Fibroblast of pulmonary artery (primary cell): ENCODE results near the gene FAM184B.

Experiments used
- DNase-seq: peaks from one replicate; pipeline ENCODE4 v3.0.0-alpha.2; 2010; ENCODE audit warnings: low read depth
- H3K4me3 ChIP-seq: replicated peaks from 2 replicates; pipeline ENCODE4 v1.5.1; 2011; ENCODE audit warnings: low read depth, mild to moderate bottlenecking, control low read depth, low read length, moderate library complexity
- TF ChIP-seq, protein P1 (sequence below): IDR thresholded peaks from 2 replicates; pipeline ENCODE4 v1.5.1; 2011; ENCODE audit warnings: mild to moderate bottlenecking, control low read depth, low read length, inconsistent platforms; ENCODE audit errors: missing control alignments

FAM184B gene

GRCh38 chr4:17781300-17782287 lies at the start of gene FAM184B:
Gene FAM184B, minus strand, starts transcription at chr4:17781621. Its CDS starts 322 bp downstream, at chr4:17781299.
- no peak for DNase-seq
- H3K4me3 ChIP-seq = peak within 1 kb of the TSS; percentile 47
- TF ChIP-seq, protein P1, sequence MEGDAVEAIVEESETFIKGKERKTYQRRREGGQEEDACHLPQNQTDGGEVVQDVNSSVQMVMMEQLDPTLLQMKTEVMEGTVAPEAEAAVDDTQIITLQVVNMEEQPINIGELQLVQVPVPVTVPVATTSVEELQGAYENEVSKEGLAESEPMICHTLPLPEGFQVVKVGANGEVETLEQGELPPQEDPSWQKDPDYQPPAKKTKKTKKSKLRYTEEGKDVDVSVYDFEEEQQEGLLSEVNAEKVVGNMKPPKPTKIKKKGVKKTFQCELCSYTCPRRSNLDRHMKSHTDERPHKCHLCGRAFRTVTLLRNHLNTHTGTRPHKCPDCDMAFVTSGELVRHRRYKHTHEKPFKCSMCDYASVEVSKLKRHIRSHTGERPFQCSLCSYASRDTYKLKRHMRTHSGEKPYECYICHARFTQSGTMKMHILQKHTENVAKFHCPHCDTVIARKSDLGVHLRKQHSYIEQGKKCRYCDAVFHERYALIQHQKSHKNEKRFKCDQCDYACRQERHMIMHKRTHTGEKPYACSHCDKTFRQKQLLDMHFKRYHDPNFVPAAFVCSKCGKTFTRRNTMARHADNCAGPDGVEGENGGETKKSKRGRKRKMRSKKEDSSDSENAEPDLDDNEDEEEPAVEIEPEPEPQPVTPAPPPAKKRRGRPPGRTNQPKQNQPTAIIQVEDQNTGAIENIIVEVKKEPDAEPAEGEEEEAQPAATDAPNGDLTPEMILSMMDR = no peak

- no peak for DNase-seq
- TF ChIP-seq, protein P1 = no peak
- no peak overlapping the region for H3K4me3 ChIP-seq
These were observed 42.6 kb upstream of the FAM184B start for GRCh38 chr4:17823871-17824669.

DNA sequence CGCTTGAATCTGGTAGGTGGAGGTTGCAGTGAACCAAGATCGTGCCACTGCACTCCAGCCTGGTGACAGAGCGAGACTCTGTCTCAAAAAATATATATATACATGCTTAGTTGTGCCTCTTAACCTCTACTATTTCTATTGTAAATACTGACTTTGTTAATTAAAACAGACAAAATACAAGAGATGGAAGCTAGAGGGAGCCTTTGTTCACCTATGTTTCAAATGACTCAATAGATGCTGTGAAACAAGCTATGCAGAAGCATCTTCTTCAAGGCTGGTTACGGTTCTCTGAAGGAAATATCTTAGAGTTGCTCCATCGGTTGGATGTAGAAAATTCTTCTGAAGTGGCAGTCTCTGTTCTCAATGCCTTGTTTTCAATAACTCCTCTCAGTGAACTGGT lies 35.6 kb upstream of the FAM184B start:
- TF ChIP-seq, protein P1 = peak; percentile 61
- DNase-seq = peak; percentile 89
- H3K4me3 ChIP-seq = no peak overlapping the region

DNA sequence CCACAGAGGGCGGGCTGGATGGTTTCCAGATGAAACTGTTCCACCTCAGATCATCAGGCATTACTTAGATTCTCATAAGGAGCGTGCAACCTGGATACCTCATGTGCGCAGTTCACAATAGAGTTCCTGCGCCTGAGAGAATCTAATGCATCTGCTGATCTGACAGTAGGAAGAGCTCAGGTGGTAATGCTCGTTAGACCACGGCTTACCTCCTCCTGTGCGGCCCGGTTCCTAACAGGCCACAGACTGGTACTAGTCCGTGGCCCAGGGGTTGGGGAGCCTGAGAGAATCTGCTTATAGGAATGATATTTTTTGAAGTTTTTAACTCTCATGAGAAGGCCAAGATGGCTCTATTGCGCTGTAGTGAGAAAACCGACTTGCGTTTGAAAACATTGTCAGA lies 34.7 kb upstream of the FAM184B start:
- no peak overlapping the region for H3K4me3 ChIP-seq
- DNase-seq = no peak
- TF ChIP-seq, protein P1 = no peak

GRCh38 chr4:17814140-17814539 lies 32.7 kb upstream of the FAM184B start:
- H3K4me3 ChIP-seq = peak overlapping the region; percentile 10
- DNase-seq = peak; percentile 71
- TF ChIP-seq, protein P1 = no peak

- TF ChIP-seq, protein P1 = no peak
- DNase-seq = peak; percentile 23
- peak overlapping the region; percentile 88 for H3K4me3 ChIP-seq
These were observed 31.4 kb upstream of the FAM184B start for GRCh38 chr4:17812801-17813200.
